ENCODE data around the gene LRRFIP2. TPM values are rescaled to one million over a fixed set of nuclear protein-coding genes. Genes with fewer than 3 reads are reported as not detected.

LRRFIP2 gene
- total and polyA plus RNA-seq, 2 donors (not counting 1 experiment from before 2014, with no cell fraction given), result 83.7 to 149 TPM

DNA sequence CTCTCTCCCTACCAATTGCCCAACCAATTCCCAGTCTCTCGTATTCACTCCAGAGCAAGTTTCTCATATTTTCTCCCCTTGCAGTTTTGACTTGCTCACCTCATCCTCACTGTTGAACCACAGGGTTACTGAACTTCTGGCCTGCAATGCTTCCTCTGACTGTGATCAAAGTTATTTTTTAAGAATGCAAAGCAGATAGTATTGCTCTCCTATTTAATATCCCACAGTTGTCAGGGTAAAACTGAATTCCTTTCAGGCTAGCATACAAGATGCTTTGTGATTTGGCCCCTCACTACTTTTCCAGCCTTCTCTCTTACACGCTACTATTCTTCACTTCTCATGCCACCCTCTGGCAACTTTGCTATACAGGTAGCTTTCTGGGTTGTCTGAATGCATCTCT is 80.9 kb downstream of the LRRFIP2 start:
- Histone ChIP-seq H3K27ac (ENCODE audit: insufficient read depth, low read length) (no peak overlapping the region), H3K27me3 (ENCODE audit: control insufficient read depth, insufficient read depth, low read length) (no peaks in the 10 kb centered on the region), H3K4me1 (ENCODE audit: control insufficient read depth, extremely low read depth, insufficient read depth, low read length) (peaks cover 5% of the 10 kb centered on the region), H3K79me2 (ENCODE audit: control insufficient read depth, insufficient read depth, low read length) (peaks cover 2% of the 10 kb centered on the region), H3K36me3 (ENCODE audit: control insufficient read depth, insufficient read depth, low read length) (peaks cover 3% of the 10 kb centered on the region), H3K4me3 (replicated peaks in 1 of 4; ENCODE audit: control extremely low read depth in 1 of 4, insufficient read depth in 1 of 4, low read depth in 3 of 4, low read length in 4 of 4) (no peak overlapping the region), H2AFZ (ENCODE audit: low read length) (no peak overlapping the region), H3K4me2 (ENCODE audit: extremely low read depth, insufficient read depth, low read length) (no peak overlapping the region), H3K9ac (ENCODE audit: insufficient read depth, low read length) (no peak overlapping the region), H4K20me1 (ENCODE audit: control insufficient read depth, extremely low read depth, insufficient read depth, low read length) (no peaks in the 10 kb centered on the region), H3K9me3 (ENCODE audit: control insufficient read depth, insufficient read depth, low read depth, low read length) (no peaks in the 10 kb centered on the region)
- TF ChIP-seq EZH2 (IDR thresholded peaks at IDR 0.05; ENCODE audit: low read length, missing control alignments), result no peak
- TF ChIP-seq, protein P1, sequence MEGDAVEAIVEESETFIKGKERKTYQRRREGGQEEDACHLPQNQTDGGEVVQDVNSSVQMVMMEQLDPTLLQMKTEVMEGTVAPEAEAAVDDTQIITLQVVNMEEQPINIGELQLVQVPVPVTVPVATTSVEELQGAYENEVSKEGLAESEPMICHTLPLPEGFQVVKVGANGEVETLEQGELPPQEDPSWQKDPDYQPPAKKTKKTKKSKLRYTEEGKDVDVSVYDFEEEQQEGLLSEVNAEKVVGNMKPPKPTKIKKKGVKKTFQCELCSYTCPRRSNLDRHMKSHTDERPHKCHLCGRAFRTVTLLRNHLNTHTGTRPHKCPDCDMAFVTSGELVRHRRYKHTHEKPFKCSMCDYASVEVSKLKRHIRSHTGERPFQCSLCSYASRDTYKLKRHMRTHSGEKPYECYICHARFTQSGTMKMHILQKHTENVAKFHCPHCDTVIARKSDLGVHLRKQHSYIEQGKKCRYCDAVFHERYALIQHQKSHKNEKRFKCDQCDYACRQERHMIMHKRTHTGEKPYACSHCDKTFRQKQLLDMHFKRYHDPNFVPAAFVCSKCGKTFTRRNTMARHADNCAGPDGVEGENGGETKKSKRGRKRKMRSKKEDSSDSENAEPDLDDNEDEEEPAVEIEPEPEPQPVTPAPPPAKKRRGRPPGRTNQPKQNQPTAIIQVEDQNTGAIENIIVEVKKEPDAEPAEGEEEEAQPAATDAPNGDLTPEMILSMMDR (conservative IDR thresholded peaks at IDR 0.05 in 1 of 2, IDR thresholded peaks at IDR 0.05 in 1 of 2; ENCODE audit: low read depth in 1 of 2, low read length in 2 of 2), result no peak
- DNase-seq (ENCODE audit: low read depth in 2 of 2), result peak in 1 of 2 donors; percentile 62

DNA sequence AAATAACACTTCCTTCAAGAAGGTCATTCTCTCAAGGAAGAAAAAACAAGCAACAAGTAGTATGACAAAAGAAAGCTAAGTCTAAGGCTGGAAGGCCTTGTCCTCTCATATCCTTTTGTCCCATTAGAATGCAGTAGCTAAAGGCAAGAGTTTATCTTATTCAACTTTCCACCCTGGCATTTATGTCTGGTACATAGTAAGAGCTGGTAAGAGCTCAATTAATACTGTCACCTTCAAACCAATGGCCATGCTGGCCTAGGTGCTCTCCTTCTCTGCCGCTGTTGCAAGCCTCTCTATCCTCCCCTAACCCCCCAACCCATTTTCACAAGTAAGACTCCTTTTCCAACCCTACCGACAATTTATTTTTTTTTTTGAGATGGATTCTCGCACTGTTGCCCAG is 81.9 kb downstream of the LRRFIP2 start:
- no peak for TF ChIP-seq EZH2 (IDR thresholded peaks at IDR 0.05; ENCODE audit: low read length, missing control alignments)
- TF ChIP-seq, protein P1 (conservative IDR thresholded peaks at IDR 0.05 in 1 of 2, IDR thresholded peaks at IDR 0.05 in 1 of 2; ENCODE audit: low read depth in 1 of 2, low read length in 2 of 2), result no peak
- Histone ChIP-seq H3K9me3 (ENCODE audit: control insufficient read depth, insufficient read depth, low read depth, low read length) (no peaks in the 10 kb centered on the region), H4K20me1 (ENCODE audit: control insufficient read depth, extremely low read depth, insufficient read depth, low read length) (no peaks in the 10 kb centered on the region), H2AFZ (ENCODE audit: low read length) (no peak overlapping the region), H3K36me3 (ENCODE audit: control insufficient read depth, insufficient read depth, low read length) (peaks cover 3% of the 10 kb centered on the region), H3K9ac (ENCODE audit: insufficient read depth, low read length) (no peak overlapping the region), H3K4me1 (ENCODE audit: control insufficient read depth, extremely low read depth, insufficient read depth, low read length) (peaks cover 3% of the 10 kb centered on the region), H3K79me2 (ENCODE audit: control insufficient read depth, insufficient read depth, low read length) (peaks cover under 1% of the 10 kb centered on the region), H3K4me3 (replicated peaks in 1 of 4; ENCODE audit: control extremely low read depth in 1 of 4, insufficient read depth in 1 of 4, low read depth in 3 of 4, low read length in 4 of 4) (no peak overlapping the region), H3K27ac (ENCODE audit: insufficient read depth, low read length) (no peak overlapping the region), H3K4me2 (ENCODE audit: extremely low read depth, insufficient read depth, low read length) (no peak overlapping the region), H3K27me3 (ENCODE audit: control insufficient read depth, insufficient read depth, low read length) (no peaks in the 10 kb centered on the region)
- no peak for DNase-seq (ENCODE audit: low read depth in 2 of 2)

DNA sequence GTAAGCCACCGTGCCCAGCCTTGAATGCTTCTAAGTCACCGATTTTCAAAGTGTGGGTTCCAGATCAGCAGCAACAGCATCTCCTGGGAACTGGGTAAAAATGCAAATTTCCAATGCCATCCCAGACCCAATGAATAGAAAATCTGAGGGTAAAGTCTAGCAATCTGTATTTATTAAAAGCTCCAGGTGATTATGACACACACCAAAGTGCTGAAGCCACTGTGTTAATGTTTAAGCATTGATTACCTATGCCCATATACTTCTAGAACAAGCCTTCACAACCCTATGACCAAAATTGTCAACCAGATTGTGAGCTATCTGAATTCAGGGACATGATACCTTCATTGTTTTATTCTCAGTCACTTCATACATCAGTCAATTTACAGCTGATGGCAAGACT is 86.5 kb downstream of the LRRFIP2 start:
- Histone ChIP-seq H3K27ac (ENCODE audit: insufficient read depth, low read length) (no peak overlapping the region), H3K4me3 (replicated peaks in 1 of 4; ENCODE audit: control extremely low read depth in 1 of 4, insufficient read depth in 1 of 4, low read depth in 3 of 4, low read length in 4 of 4) (no peak overlapping the region), H3K27me3 (ENCODE audit: control insufficient read depth, insufficient read depth, low read length) (no peaks in the 10 kb centered on the region), H3K9me3 (ENCODE audit: control insufficient read depth, insufficient read depth, low read depth, low read length) (no peaks in the 10 kb centered on the region), H3K4me2 (ENCODE audit: extremely low read depth, insufficient read depth, low read length) (no peak overlapping the region), H4K20me1 (ENCODE audit: control insufficient read depth, extremely low read depth, insufficient read depth, low read length) (no peaks in the 10 kb centered on the region), H3K9ac (ENCODE audit: insufficient read depth, low read length) (no peak overlapping the region), H3K36me3 (ENCODE audit: control insufficient read depth, insufficient read depth, low read length) (peaks cover 3% of the 10 kb centered on the region), H3K4me1 (ENCODE audit: control insufficient read depth, extremely low read depth, insufficient read depth, low read length) (no peaks in the 10 kb centered on the region), H2AFZ (ENCODE audit: low read length) (no peak overlapping the region), H3K79me2 (ENCODE audit: control insufficient read depth, insufficient read depth, low read length) (peaks cover 2% of the 10 kb centered on the region)
- TF ChIP-seq, protein P1 (conservative IDR thresholded peaks at IDR 0.05 in 1 of 2, IDR thresholded peaks at IDR 0.05 in 1 of 2; ENCODE audit: low read depth in 1 of 2, low read length in 2 of 2), result no peak
- no peak for TF ChIP-seq EZH2 (IDR thresholded peaks at IDR 0.05; ENCODE audit: low read length, missing control alignments)
- DNase-seq (ENCODE audit: low read depth in 2 of 2), result no peak

All from fibroblast of lung (primary cell).